Measurements from ENCODE around the gene AP2A2. TPM values are rescaled to one million over a fixed set of nuclear protein-coding genes. Genes with fewer than 3 reads are reported as not detected.

AP2A2 gene
- total RNA-seq, 1 donor from 2014 or later: 26.2 TPM

DNA sequence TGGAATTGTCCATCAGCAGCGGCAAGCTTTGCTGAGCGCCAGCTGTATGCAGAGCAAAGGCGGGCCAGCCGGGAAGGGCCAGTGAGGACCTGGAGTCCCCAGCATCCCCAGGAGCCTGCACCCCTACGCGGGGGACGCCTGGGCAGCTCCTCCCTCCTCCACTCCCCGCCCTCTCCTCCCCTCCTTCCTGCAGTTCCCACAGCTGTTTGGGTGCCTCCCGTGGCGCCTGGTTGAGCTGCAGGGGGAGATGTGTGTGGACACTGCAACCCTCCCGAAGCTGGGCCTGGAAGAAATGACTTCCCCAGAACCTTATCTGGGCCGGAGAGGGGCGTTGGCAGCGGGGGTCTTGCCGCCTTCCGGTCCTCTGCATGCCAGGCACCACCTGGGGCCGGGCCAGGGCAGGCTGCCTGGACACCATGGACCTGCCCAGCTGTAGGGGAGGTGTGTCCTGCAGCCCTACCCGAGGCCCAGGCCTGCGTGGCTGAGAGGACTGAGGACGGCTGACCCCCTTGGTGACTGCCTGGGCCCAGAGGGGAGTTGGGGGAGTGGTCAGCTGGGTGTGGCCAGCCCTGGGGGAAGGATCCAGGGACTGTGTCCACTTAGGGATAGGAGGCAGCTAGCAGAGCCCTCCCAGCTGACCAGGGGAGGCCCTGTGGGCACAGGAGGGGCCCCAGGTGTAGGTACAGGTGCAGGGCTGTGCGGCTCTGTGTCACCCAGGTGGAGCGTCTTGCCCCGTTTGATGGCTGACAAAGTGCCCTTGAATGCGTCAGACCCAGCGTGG lies 127.6 kb downstream of the AP2A2 start:
- peak; percentile 35 for DNase-seq (ENCODE audit: low read depth)

DNA sequence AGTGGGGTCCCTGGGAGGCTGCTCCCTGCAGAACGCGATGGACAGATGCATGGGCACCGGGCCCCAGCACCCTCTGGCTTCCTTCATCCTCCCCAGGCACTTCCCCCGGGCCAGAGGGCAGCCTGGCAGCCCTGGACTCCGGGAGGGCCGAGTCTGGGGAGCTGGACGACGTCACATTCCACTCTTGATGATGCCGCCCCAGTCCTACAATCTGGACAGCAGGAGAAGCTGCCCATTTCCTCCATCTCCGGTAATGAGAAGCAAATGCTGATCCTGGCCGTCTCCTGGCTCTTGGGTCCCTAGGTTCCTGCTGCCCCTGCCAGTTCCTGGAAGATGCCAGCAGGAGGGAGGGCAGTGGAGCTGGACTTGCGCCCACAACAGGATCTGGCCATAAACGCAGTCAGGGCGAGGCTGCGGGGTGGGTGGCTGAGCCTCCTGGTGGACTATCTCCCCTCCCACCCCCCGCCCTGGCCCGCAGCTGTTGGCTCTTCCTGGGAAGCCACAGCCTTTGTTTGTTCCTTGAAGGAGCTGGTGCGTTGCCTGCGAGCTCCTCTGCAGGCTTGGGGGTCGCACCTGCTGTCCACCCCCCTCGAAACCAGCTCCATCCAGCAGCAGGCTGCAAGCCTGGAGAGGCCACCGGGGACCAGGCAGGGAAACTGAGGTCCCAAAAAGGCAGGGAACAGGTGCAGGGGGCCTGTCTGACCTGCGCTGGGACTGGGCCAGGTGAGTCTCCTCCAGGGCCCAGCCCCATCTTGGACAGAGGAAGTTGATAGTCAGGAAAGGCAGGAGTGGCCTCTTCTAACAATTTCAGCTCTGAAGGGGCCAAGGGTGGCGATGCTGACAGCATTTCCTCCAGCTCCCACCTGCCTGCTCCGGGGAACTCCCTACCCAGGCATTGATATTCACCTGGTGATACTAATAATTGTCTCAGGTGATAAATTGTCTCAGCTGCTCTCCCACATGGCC lies 128.8 kb downstream of the AP2A2 start:
- DNase-seq (ENCODE audit: low read depth): peak; percentile 70

DNA sequence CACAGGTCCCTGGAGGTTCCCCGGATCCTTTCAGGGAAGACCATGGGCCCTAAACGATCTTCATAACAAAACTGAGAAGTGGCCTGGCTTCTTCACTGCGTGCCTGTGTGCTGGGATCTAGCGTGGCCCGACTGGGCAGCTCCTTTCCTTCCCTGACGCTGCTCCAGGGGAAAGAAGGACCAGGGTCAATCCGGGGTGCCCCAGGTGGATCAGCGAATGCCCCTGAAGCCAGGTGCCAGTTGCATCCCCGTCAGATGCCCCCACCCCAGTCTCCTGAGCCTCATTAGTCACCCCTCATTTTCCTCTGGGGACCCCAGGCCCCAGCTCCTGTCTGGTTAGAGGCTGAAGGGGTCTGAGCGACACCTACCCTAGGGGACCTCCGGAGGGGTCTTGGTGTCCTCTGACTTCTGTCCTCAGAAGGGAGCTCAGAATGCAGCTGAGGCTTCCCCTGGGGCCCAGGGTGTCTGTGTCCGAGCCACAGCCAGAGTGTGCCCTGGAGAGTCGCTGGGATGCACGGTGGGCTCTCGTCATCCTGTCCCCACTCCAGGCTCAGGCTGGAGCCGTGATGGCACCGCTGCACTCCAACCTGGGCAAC lies 129.5 kb downstream of the AP2A2 start:
- no peak for DNase-seq (ENCODE audit: low read depth)

DNA sequence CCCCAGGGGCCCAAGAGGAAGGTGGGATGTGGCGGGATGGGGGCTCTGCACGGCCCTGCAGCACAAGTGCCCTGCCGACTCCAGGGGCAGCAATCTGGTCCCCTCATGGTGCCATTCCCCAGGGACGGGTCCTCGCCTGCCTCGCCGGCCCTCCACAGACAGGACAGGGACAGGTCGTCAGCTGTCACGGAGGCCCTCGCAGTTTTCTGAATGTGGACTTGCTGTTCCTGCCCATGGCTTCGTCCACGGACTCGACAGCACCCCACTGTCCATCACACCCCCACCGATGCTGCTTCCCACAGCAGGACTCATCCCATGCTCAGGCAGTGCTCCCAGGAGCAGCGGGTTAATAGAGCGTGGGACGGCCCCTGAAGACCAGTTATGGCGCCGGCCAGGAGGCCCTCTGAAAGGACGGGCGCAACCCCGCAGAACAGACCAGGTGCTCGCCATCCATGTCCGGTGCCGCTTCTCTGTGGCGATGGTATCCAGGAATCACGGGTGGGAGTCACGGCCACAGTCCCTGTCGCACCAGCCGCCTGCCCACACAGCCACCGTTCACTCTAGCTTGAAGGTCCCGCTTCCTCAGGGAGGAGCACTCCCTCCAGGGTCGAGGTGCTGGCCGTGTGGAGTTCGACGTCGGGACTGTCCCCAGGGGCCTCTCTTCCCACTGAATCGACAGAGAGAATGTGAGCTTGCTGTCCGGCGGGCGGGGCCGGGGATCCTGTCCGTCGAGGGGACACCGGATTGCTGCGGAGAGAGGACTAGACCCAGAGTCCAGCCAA lies 130.5 kb downstream of the AP2A2 start:
- DNase-seq (ENCODE audit: low read depth): no peak

DNA sequence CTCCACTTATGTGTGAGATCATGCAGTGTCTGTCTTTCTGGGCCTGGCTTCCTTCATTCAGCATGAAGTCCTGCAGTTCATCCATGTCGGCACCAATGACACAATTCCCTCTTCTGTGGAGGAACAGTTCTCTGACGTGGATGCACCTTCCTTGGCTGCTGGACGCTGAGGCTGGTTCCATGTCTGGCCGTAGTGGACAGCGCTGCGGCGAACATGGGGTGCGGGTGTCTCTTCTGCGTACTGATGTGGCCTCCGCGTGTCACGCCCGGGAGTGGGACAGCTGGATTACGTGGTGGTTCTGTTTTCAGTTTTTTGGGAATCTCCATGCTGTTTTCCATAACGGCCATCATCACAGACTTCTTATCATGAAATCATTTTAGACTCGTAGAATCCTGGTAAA lies 132.1 kb downstream of the AP2A2 start:
- no peak for DNase-seq (ENCODE audit: low read depth)

DNA sequence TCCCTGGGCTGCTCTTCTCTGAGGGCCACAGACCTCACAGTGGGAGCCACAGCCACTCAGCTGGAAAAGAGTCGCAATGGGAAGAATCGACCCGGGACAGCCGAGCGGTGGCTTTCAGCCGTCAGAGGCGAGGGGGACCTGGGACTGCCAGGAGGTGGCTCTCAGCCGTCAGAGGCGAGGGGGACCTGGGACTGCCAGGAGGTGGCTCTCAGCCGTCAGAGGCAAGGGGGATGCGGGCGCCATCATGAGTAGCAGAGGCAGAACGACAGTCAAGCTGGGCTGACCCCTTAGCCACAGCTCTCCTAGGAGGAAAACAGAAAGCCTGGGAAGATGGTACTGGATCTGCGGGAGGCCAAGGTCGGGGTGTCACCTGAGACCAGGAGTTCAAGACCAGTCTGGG lies 134.1 kb downstream of the AP2A2 start:
- no peak for DNase-seq (ENCODE audit: low read depth)

DNA sequence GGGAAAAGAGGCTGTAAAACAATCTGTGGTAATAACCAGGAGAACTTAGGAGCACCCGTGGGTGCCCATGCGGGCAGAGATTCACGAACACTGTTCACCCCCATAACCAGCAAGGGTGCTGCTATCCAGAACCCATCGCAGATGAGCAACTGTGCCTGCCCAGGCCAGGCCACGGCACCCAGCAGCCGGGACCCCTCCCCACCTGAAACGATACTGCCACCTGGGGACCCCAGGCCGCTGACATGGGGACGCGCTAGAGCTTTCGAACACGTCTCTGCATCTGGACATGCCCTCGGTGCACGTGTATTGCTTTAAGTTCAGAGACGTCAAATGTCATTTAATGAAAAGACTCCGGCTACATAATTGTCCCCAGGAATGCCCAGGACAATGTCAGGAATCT lies 134.7 kb downstream of the AP2A2 start:
- DNase-seq (ENCODE audit: low read depth): no peak

DNA sequence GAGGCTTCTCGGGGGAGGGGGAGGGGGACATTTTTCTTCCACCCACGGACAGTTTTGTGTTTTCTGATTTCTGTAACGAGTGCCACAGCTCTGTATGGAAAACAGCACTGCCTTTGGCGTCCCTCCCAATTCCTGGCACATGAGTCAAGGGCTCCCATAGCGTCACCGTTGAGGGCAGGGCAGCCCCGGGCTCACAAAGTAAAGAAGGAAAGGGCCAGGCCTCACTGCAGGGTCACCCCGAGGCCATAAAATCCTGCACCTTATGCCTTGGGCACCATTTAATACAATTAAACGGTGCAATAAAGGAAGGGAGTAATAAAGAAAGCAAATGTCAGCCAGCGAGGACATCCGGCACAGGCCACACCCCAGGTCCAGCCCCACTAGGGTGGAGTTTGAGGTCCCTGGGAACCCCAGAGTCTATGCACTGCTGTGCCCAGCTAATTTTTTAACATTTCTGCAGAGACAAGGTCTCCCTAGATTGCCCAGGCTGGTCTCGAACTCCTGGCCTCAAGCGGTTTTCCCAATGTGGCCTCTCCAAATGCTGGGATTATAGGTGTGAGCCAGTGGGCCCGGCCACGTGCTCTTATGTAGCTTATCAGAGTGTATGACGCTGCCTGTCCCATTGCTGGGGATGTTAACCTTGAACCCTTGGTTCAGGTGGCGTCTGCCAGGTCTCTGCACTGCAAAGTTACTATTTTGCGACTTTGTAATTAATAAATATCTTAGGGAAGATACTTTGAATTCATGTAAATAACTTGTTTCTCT lies 135.4 kb downstream of the AP2A2 start:
- DNase-seq (ENCODE audit: low read depth): peak; percentile 42

Other genes with a start within 250 kb of the AP2A2 start
- 22.5 and 35.8 TPM in 2 replicates for gene DEAF1, start 230.6 kb upstream of the AP2A2 start, total RNA-seq
- gene TMEM80, start 230.1 kb upstream of the AP2A2 start, total RNA-seq: 37.8 and 44.7 TPM in 2 replicates
- 20.4 and 26.5 TPM in 2 replicates for gene EPS8L2, start 219.6 kb upstream of the AP2A2 start, total RNA-seq
- 118 and 155 TPM in 2 replicates for gene TALDO1, start 178.4 kb upstream of the AP2A2 start, total RNA-seq
- 34.5 and 45.8 TPM in 2 replicates for gene GATD1, start 148.4 kb upstream of the AP2A2 start, total RNA-seq
- 0.53 and 0.94 TPM in 2 replicates for gene CEND1, start 135.8 kb upstream of the AP2A2 start, total RNA-seq
- gene SLC25A22, start 127.6 kb upstream of the AP2A2 start, total RNA-seq: 8.0 and 15.5 TPM in 2 replicates
- 10.5 and 14.7 TPM in 2 replicates for gene PIDD1, start 120.6 kb upstream of the AP2A2 start, total RNA-seq
- gene RPLP2, start 115.9 kb upstream of the AP2A2 start, total RNA-seq: 381 and 504 TPM in 2 replicates
- gene PNPLA2, start 107.0 kb upstream of the AP2A2 start, total RNA-seq: 84.0 and 183 TPM in 2 replicates
- gene CRACR2B, start 98.0 kb upstream of the AP2A2 start, total RNA-seq: 16.6 and 26.5 TPM in 2 replicates
- 900 and 1,201 TPM in 2 replicates for gene CD151, start 92.9 kb upstream of the AP2A2 start, total RNA-seq
- 66.0 and 91.9 TPM in 2 replicates for gene POLR2L, start 83.3 kb upstream of the AP2A2 start, total RNA-seq
- gene TSPAN4, start 83.0 kb upstream of the AP2A2 start, total RNA-seq: 56.7 and 63.9 TPM in 2 replicates
- gene CHID1, start 15.1 kb upstream of the AP2A2 start, total RNA-seq: 50.7 and 57.6 TPM in 2 replicates
- not detected in 2 replicates for gene MUC6, start 110.8 kb downstream of the AP2A2 start, total RNA-seq
- gene MUC2, start 149.0 kb downstream of the AP2A2 start, total RNA-seq: not detected in 2 replicates
- gene MUC5AC, start 232.1 kb downstream of the AP2A2 start, total RNA-seq: not detected in 2 replicates